GM23248 (cell line): ENCODE results near the gene CREM. TPM values are rescaled to one million over a fixed set of nuclear protein-coding genes. Genes with fewer than 3 reads are reported as not detected.

Experiments
- DNase-seq: peaks from one replicate; pipeline ENCODE4 v3.0.0-alpha.2; 2015
- H2AFZ ChIP-seq: fragments of 200-600 bp; sonication (generic); 2 replicates; pipeline ENCODE4 v1.6.1; 2016; ENCODE audit warnings: antibody characterized with exemption
- H3F3A ChIP-seq: fragments of 200-600 bp; sonication (generic); 2 replicates; pipeline ENCODE4 v1.6.1; 2016; ENCODE audit warnings: mild to moderate bottlenecking, antibody characterized with exemption, mixed run types; ENCODE audit not compliant: insufficient read depth
- H3K27ac ChIP-seq: fragments of 200-600 bp; sonication (generic); 2 replicates; pipeline ENCODE4 v1.5.1; 2016; ENCODE audit warnings: mild to moderate bottlenecking
- H3K27me3 ChIP-seq: fragments of 200-600 bp; sonication (generic); replicated peaks from 2 replicates; pipeline ENCODE4 v1.6.1; 2016; ENCODE audit warnings: mild to moderate bottlenecking; ENCODE audit not compliant: insufficient read depth
- H3K36me3 ChIP-seq: fragments of 200-600 bp; sonication (generic); 2 replicates; pipeline ENCODE4 v1.6.1; 2016; ENCODE audit warnings: low read depth, mild to moderate bottlenecking
- H3K4me1 ChIP-seq: fragments of 200-600 bp; sonication (generic); 2 replicates; pipeline ENCODE4 v1.6.1; 2016; ENCODE audit warnings: mild to moderate bottlenecking; ENCODE audit not compliant: insufficient read depth
- H3K4me2 ChIP-seq: fragments of 200-600 bp; sonication (generic); one replicate; pipeline ENCODE4 v1.6.1; 2016; ENCODE audit warnings: mild to moderate bottlenecking; ENCODE audit not compliant: unreplicated experiment
- H3K4me3 ChIP-seq: fragments of 200-600 bp; sonication (generic); 2 replicates; pipeline ENCODE4 v1.5.1; 2016; ENCODE audit warnings: mild to moderate bottlenecking
- H3K79me2 ChIP-seq: fragments of 200-600 bp; sonication (generic); 2 replicates; pipeline ENCODE4 v1.6.1; 2016; ENCODE audit warnings: mild to moderate bottlenecking; ENCODE audit not compliant: insufficient read depth
- H3K9ac ChIP-seq: fragments of 200-600 bp; sonication (generic); 2 replicates; pipeline ENCODE4 v1.6.1; 2016; ENCODE audit warnings: mild to moderate bottlenecking
- H3K9me2 ChIP-seq: fragments of 200-600 bp; sonication (generic); 2 replicates; pipeline ENCODE4 v1.6.1; 2016; ENCODE audit warnings: mixed run types, mild to moderate bottlenecking, moderate library complexity; ENCODE audit not compliant: insufficient read depth
- H3K9me3 ChIP-seq: fragments of 200-600 bp; sonication (generic); one replicate; pipeline ENCODE4 v1.6.1; 2017; ENCODE audit warnings: low read depth
- H4K20me1 ChIP-seq: fragments of 200-600 bp; sonication (generic); 2 replicates; pipeline ENCODE4 v1.6.0; 2016; ENCODE audit not compliant: insufficient read depth
- EZH2 ChIP-seq: fragments of 200-600 bp; sonication (generic); IDR thresholded peaks from 2 replicates; pipeline ENCODE4 v1.6.1; 2018; ENCODE audit warnings: antibody characterized with exemption, mild to moderate bottlenecking; ENCODE audit not compliant: insufficient read depth, poor library complexity, severe bottlenecking
- EZH2phosphoT487 ChIP-seq: fragments of 200-600 bp; sonication (generic); IDR thresholded peaks from 2 replicates; pipeline ENCODE4 v1.6.1; 2018; ENCODE audit warnings: antibody characterized with exemption, moderate library complexity, mild to moderate bottlenecking, low read depth; ENCODE audit not compliant: insufficient read depth
- WGBS, 2 experiments: methylation state at CpG; one replicate each; pipeline ENCODE4 v1.1.6; 2015 to 2017; ENCODE audit warnings: low lambda C conversion rate in 2 of 2, low coverage in 1 of 2; ENCODE audit errors: missing lambda C conversion rate in 2 of 2; 5-methylcytosine and 5-hydroxymethylcytosine counted together
- in situ Hi-C: fragments of 300-500 bp; cut with MboI; formaldehyde crosslinking; loops from 2 replicates; pipeline ENCODE4 v1.15.0; 2020
- polyA plus RNA-seq: library from polyadenylated mRNA; unstranded; fragments of >200 nt; fragmentation: Nextera tagmentation; extraction: Ambion mirVana; gene quantifications from 2 replicates; pipeline ENCODE4 v1.2.1, GENCODE V29; 2016
- total RNA-seq: library from RNA; depleted of rRNA; stranded (reverse); fragments of >200 nt; shearing (Covaris generic); gene quantifications from 2 replicates; pipeline ENCODE4 v1.2.3, GENCODE V29; 2014

CREM gene
- total and polyA plus RNA-seq, 2 experiments from 2014 or later: 14.9 to 32.0 TPM

- Histone ChIP-seq H3F3A (no peaks in the 10 kb centered on the region), H3K79me2 (no peaks in the 10 kb centered on the region), H3K9me3 (no peaks in the 10 kb centered on the region), H3K4me1 (no peaks in the 10 kb centered on the region), H4K20me1 (no peaks in the 10 kb centered on the region), H3K4me3 (no peak overlapping the region), H3K9ac (no peak overlapping the region), H2AFZ (no peak overlapping the region), H3K27me3 (no peaks in the 10 kb centered on the region), H3K27ac (no peak overlapping the region), H3K4me2 (no peak overlapping the region), H3K9me2 (no peaks in the 10 kb centered on the region), H3K36me3 (no peaks in the 10 kb centered on the region)
- in situ Hi-C loops: no loop called here
- no peak for DNase-seq
- TF ChIP-seq EZH2phosphoT487 (no peak), EZH2 (no peak)
- WGBS, 2 experiments: 39 to 42% methylated on average over 4 of the region's 4 CpGs
Measured at GRCh38 chr10:35153716-35154115, 27.1 kb downstream of the CREM start.

- Histone ChIP-seq H3K27ac (no peak overlapping the region), H3K4me1 (no peaks in the 10 kb centered on the region), H4K20me1 (no peaks in the 10 kb centered on the region), H3K27me3 (no peaks in the 10 kb centered on the region), H3F3A (no peaks in the 10 kb centered on the region), H3K9me3 (no peaks in the 10 kb centered on the region), H3K9me2 (no peaks in the 10 kb centered on the region), H3K79me2 (no peaks in the 10 kb centered on the region), H3K36me3 (no peaks in the 10 kb centered on the region; the same call in 1 of the 2 replicates), H2AFZ (no peak overlapping the region), H3K9ac (no peak overlapping the region), H3K4me3 (no peak overlapping the region), H3K4me2 (no peak overlapping the region)
- no peak for DNase-seq
- 47 to 52% methylated on average over 1 of the region's 1 CpG for WGBS, 2 experiments
- TF ChIP-seq EZH2phosphoT487: no peak
- no peak for TF ChIP-seq EZH2
- in situ Hi-C loops: no loop called here
Measured at GRCh38 chr10:35160743-35161142, 34.1 kb downstream of the CREM start.

GRCh38 chr10:35161906-35162305 is 35.3 kb downstream of the CREM start:
- no peak overlapping the region for H2AFZ ChIP-seq
- H3K79me2 ChIP-seq: no peaks in the 10 kb centered on the region
- no peak for TF ChIP-seq EZH2phosphoT487
- no peak for TF ChIP-seq EZH2
- H4K20me1 ChIP-seq: no peaks in the 10 kb centered on the region
- DNase-seq: no peak
- no peak overlapping the region for H3K4me2 ChIP-seq
- no peaks in the 10 kb centered on the region for H3K27me3 ChIP-seq
- no peak overlapping the region for H3K4me3 ChIP-seq
- H3K9me2 ChIP-seq: no peaks in the 10 kb centered on the region
- in situ Hi-C loops: no loop called here
- H3K4me1 ChIP-seq: no peaks in the 10 kb centered on the region
- no peaks in the 10 kb centered on the region; the same call in 1 of the 2 replicates for H3K36me3 ChIP-seq
- WGBS, 2 experiments: 92 to 98% methylated on average over 2 of the region's 2 CpGs
- H3K9me3 ChIP-seq: no peaks in the 10 kb centered on the region
- no peak overlapping the region for H3K9ac ChIP-seq
- no peak overlapping the region for H3K27ac ChIP-seq
- no peaks in the 10 kb centered on the region for H3F3A ChIP-seq

- TF ChIP-seq EZH2phosphoT487 (no peak), EZH2 (no peak)
- Histone ChIP-seq H3K9ac (no peak overlapping the region), H3K9me3 (peaks cover 5% of the 10 kb centered on the region), H3K36me3 (no peaks in the 10 kb centered on the region), H3F3A (no peaks in the 10 kb centered on the region), H2AFZ (no peak overlapping the region), H3K4me3 (no peak overlapping the region), H3K4me2 (no peak overlapping the region), H3K27me3 (no peaks in the 10 kb centered on the region), H3K79me2 (no peaks in the 10 kb centered on the region), H3K4me1 (no peaks in the 10 kb centered on the region), H3K9me2 (no peaks in the 10 kb centered on the region), H3K27ac (no peak overlapping the region), H4K20me1 (no peaks in the 10 kb centered on the region)
- in situ Hi-C loops: no loop called here
- no peak for DNase-seq
- 86% methylated on average over 4 of the region's 4 CpGs for WGBS, 2 experiments
Measured at GRCh38 chr10:35165136-35165535, 38.5 kb downstream of the CREM start.

- no peaks in the 10 kb centered on the region for H3K4me1 ChIP-seq
- in situ Hi-C loops: no loop called here
- H3K4me2 ChIP-seq: no peak overlapping the region
- H3K4me3 ChIP-seq: no peak overlapping the region
- no peaks in the 10 kb centered on the region for H3K36me3 ChIP-seq
- no peaks in the 10 kb centered on the region for H3F3A ChIP-seq
- no peaks in the 10 kb centered on the region for H4K20me1 ChIP-seq
- H3K27ac ChIP-seq: no peak overlapping the region
- H2AFZ ChIP-seq: no peak overlapping the region
- no peaks in the 10 kb centered on the region for H3K9me2 ChIP-seq
- no peaks in the 10 kb centered on the region for H3K79me2 ChIP-seq
- H3K9me3 ChIP-seq: peaks cover 5% of the 10 kb centered on the region
- no peaks in the 10 kb centered on the region for H3K27me3 ChIP-seq
- TF ChIP-seq EZH2 (no peak), EZH2phosphoT487 (no peak)
- no peak for DNase-seq
- WGBS, 2 experiments: 97% methylated on average over 2 of the region's 2 CpGs
- no peak overlapping the region for H3K9ac ChIP-seq
Measured at GRCh38 chr10:35165811-35166210, 39.2 kb downstream of the CREM start.
